GM21717 (cell line): ENCODE data around the gene PARD6G.
"Not testable (repeated sequence)": the region's sequence is repeated elsewhere in the genome, so short reads cannot be mapped to it uniquely, and the experiment has no call there.

ENCODE experiments used
- ATAC-seq: cut with Tn5 transposase; IDR thresholded peaks from one replicate; pipeline ENCODE4 v1.9.1; 2021; ENCODE audit warnings: mild to moderate bottlenecking, moderate library complexity; ENCODE audit not compliant: unreplicated experiment

PARD6G gene

GRCh38 chr18:80175451-80176204, 71.7 kb downstream of the PARD6G start:
- no peak for ATAC-seq

GRCh38 chr18:80173060-80173459, 74.3 kb downstream of the PARD6G start:
- ATAC-seq = no peak

- no peak for ATAC-seq
Measured at GRCh38 chr18:80172056-80172455, 75.3 kb downstream of the PARD6G start.

- ATAC-seq = no peak
Measured at GRCh38 chr18:80171054-80171872, 76.1 kb downstream of the PARD6G start.

GRCh38 chr18:80170395-80171053, 76.8 kb downstream of the PARD6G start:
- ATAC-seq = no peak

GRCh38 chr18:80169607-80170006, 77.7 kb downstream of the PARD6G start:
- ATAC-seq = no peak

GRCh38 chr18:80168982-80169381, 78.3 kb downstream of the PARD6G start:
- no peak for ATAC-seq

GRCh38 chr18:80168346-80168745, 79.0 kb downstream of the PARD6G start:
- ATAC-seq = no peak

GRCh38 chr18:80167931-80168330, 79.4 kb downstream of the PARD6G start:
- ATAC-seq = no peak

GRCh38 chr18:80167331-80167730, 80.0 kb downstream of the PARD6G start:
- no peak for ATAC-seq

GRCh38 chr18:80166725-80167124, 80.6 kb downstream of the PARD6G start:
- ATAC-seq = no peak

GRCh38 chr18:80166240-80166639, 81.1 kb downstream of the PARD6G start:
- no peak for ATAC-seq

GRCh38 chr18:80164727-80165355, 82.5 kb downstream of the PARD6G start:
- not testable (repeated sequence) for ATAC-seq

- ATAC-seq = no peak
Measured at GRCh38 chr18:80163183-80163582, 84.1 kb downstream of the PARD6G start.

GRCh38 chr18:80161781-80162417, 85.4 kb downstream of the PARD6G start:
- ATAC-seq = no peak

- no peak for ATAC-seq
Measured at GRCh38 chr18:80159713-80160636, 87.3 kb downstream of the PARD6G start.

- ATAC-seq = no peak
Measured at GRCh38 chr18:80158365-80158764, 88.9 kb downstream of the PARD6G start.

- peak; percentile 65 for ATAC-seq
Measured at GRCh38 chr18:80157708-80158343, 89.5 kb downstream of the PARD6G start.

GRCh38 chr18:80154293-80154692, 93.0 kb downstream of the PARD6G start:
- peak; percentile 80 for ATAC-seq
